NCI-H460 (cell line): ENCODE measurements around the gene STAT2. TPM values are rescaled to one million over a fixed set of nuclear protein-coding genes. Genes with fewer than 3 reads are reported as not detected.

Source experiments
- DNase-seq: peaks from one replicate; pipeline ENCODE4 v3.0.0-alpha.2; 2016; ENCODE audit warnings: low read depth; ENCODE audit errors: extremely low read depth
- small RNA-seq, 2 experiments: library from RNA; depleted of rRNA; stranded (forward); fragments of <200 nt; gene quantifications; one replicate each; pipeline ENCODE3, GENCODE V24; 2014
- total RNA-seq: library from RNA; depleted of rRNA; stranded (reverse); fragments of >200 nt; shearing (Covaris generic); gene quantifications from 2 replicates; pipeline ENCODE4 v1.2.3, GENCODE V29; 2014; rRNA removed

Gene STAT2
- total RNA-seq, 1 experiment from 2014 or later = 20.2 TPM

DNA sequence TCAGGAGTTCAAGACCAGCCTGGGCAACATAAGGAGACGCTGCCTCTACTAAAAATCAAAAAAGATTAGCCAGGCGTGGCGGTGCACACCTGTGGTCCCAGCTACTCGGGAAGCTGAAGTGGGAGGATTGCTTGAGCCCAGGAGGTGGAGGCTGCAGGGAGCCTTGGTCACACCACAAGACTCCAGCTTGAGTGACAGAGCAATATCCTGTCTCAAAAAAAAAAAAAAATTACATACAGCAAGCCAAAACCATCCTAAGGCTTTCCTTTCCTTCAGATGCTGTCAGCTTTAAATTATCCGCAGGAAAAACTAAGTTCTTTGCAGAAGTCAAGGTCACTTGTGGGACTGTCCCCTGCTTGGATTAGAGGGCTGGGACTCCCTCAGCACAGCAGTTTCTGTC is 61.1 kb downstream of the STAT2 start:
- DNase-seq = no peak

DNA sequence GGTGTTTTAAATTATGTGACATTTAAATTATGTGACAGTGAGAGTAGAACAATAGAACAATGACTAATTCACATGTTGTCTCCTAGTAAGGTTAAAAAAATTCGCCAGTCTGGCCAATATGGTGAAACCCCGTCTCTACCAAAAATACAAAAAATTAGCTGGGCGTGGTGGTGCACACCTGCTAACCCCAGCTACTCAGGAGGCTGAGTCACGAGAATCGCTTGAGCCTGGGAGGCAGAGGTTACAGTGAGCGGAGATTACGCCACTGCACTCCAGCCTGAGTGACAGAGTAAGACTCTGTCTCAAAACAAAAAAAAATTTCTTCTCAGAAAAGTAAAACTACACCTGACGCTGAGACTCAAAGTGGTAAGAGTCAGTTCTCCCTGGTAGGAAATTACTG is 62.5 kb downstream of the STAT2 start:
- no peak for DNase-seq

DNA sequence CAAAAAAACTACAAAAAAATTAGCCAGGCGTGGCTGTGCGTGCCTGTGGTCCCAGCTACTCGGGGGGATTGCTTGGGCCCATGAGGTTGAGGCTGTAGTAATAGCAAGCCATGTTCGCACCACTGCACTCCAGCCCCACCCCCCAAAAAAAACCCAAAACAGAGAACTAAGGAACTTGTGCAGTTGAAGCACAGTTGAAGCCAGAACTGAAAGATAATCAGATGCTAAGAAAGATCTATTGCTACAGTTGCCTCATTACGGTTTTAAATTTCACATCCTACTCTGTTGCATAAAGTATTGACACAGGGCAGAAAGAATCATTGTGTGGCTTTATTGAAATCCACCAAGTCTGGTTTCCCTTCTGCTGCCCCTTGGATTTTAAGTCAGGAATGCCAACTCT is 63.6 kb downstream of the STAT2 start:
- DNase-seq = no peak

DNA sequence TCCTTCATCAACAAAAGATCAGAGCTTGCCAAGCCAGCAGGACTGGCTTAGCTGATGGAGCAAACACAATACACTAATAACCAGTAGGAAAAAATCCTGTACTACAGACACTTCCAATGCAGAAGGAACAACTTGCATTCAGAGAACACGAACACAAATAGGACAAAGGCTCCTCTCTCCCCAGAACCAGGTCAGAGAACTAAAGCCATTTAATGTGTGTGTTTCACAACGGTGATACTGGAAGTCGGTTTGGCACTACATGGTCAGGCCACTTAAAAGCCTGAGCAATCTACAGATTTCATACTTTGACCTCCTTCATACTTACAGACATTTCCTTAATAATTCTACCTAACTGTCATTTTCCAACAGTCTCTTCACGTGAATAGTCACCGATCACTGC is 66.1 kb downstream of the STAT2 start:
- DNase-seq = no peak

Small RNA genes within 50 kb of the gene (small RNA-seq; reads per million reads assigned to genes)
- gene RNU7-40P = 0.02 to 0.06 reads per million in 2 experiments

Other genes with a start within 250 kb of the STAT2 start
- 5,100 and 5,114 TPM in 2 replicates for gene RPL41, start 243.5 kb downstream of the STAT2 start, total RNA-seq
- gene ZC3H10, start 241.8 kb downstream of the STAT2 start, total RNA-seq = 4.8 and 5.3 TPM in 2 replicates
- gene ESYT1, start 231.8 kb downstream of the STAT2 start, total RNA-seq = 93.2 and 108 TPM in 2 replicates
- gene MYL6B, start 207.5 kb downstream of the STAT2 start, total RNA-seq = 41.4 and 50.0 TPM in 2 replicates
- 563 and 566 TPM in 2 replicates for gene MYL6, start 201.7 kb downstream of the STAT2 start, total RNA-seq
- gene SMARCC2, start 170.6 kb downstream of the STAT2 start, total RNA-seq = 26.2 and 28.9 TPM in 2 replicates
- gene RNF41, start 138.2 kb downstream of the STAT2 start, total RNA-seq = 92.7 and 102 TPM in 2 replicates
- gene NABP2, start 135.8 kb downstream of the STAT2 start, total RNA-seq = 66.3 and 72.3 TPM in 2 replicates
- gene SLC39A5, start 130.1 kb downstream of the STAT2 start, total RNA-seq = 0.84 TPM in 1 of 2 replicates, not detected in the other
- 29.0 and 32.7 TPM in 2 replicates for gene ANKRD52, start 101.7 kb downstream of the STAT2 start, total RNA-seq
- gene COQ10A, start 93.2 kb downstream of the STAT2 start, total RNA-seq = 13.5 and 14.2 TPM in 2 replicates
- 141 and 153 TPM in 2 replicates for gene CS, start 59.8 kb downstream of the STAT2 start, total RNA-seq
- 142 and 150 TPM in 2 replicates for gene CNPY2, start 44.1 kb downstream of the STAT2 start, total RNA-seq
- gene PAN2, start 26.1 kb downstream of the STAT2 start, total RNA-seq = 71.1 and 73.6 TPM in 2 replicates
- gene IL23A, start 21.2 kb downstream of the STAT2 start, total RNA-seq = 0.17 TPM in 1 of 2 replicates, not detected in the other
- gene APOF, start 2.8 kb upstream of the STAT2 start, total RNA-seq = not detected in 2 replicates
- gene TIMELESS, start 89.3 kb upstream of the STAT2 start, total RNA-seq = 8.6 and 17.1 TPM in 2 replicates
- not detected in 2 replicates for gene MIP, start 94.5 kb upstream of the STAT2 start, total RNA-seq
- 1.8 and 2.5 TPM in 2 replicates for gene SPRYD4, start 108.5 kb upstream of the STAT2 start, total RNA-seq
- gene GLS2, start 128.1 kb upstream of the STAT2 start, total RNA-seq = not detected in 2 replicates
- 49.6 and 52.8 TPM in 2 replicates for gene RBMS2, start 161.7 kb upstream of the STAT2 start, total RNA-seq